ENCODE measurements around the gene DCX. TPM values are rescaled to one million over a fixed set of nuclear protein-coding genes. Genes with fewer than 3 reads are reported as not detected.

DCX gene
- total and polyA plus RNA-seq, 4 donors: 0.01 to 1.6 TPM; not detected in 2

- ATAC-seq (ENCODE audit: insufficient read depth, low FRiP score): no peak
- 57 to 79% methylated on average over 4 of the region's 4 CpGs for WGBS, 2 donors
- Histone ChIP-seq H3K36me3 (ENCODE audit: control insufficient read depth in 4 of 4, insufficient read depth in 4 of 4, low read length in 4 of 4) (no peaks in the 10 kb centered on the region), H3K27ac (ENCODE audit: low read depth in 1 of 2, low read length in 1 of 2) (no peak overlapping the region), H3K4me1 (ENCODE audit: control insufficient read depth in 5 of 5, insufficient read depth in 5 of 5, low read length in 5 of 5) (no peaks in the 10 kb centered on the region), H3K9ac (ENCODE audit: insufficient read depth in 1 of 2, low read length in 2 of 2) (no peak overlapping the region), H3K9me3 (ENCODE audit: control insufficient read depth in 4 of 4, insufficient read depth in 3 of 4, low read length in 3 of 4) (peaks cover 0 to 2% (median 0%) of the 10 kb centered on the region in 4 donors), H3K27me3 (ENCODE audit: control insufficient read depth in 3 of 3, insufficient read depth in 3 of 3, low read length in 2 of 3) (peaks cover 0 to 39% (median 11%) of the 10 kb centered on the region in 3 donors), H3K4me3 (no peak overlapping the region)
- no peak for TF ChIP-seq CTCF (IDR thresholded peaks at IDR 0.05; ENCODE audit: control extremely low read depth, extremely low read depth)
- no peak for DNase-seq
Measured at GRCh38 chrX:111338095-111338698, 73.8 kb downstream of the DCX start.

GRCh38 chrX:111337067-111337637 is 74.8 kb downstream of the DCX start:
- DNase-seq (no peak), ATAC-seq (ENCODE audit: insufficient read depth, low FRiP score) (no peak)
- Histone ChIP-seq H3K4me1 (ENCODE audit: control insufficient read depth in 5 of 5, insufficient read depth in 5 of 5, low read length in 5 of 5) (no peaks in the 10 kb centered on the region), H3K9ac (ENCODE audit: insufficient read depth in 1 of 2, low read length in 2 of 2) (no peak overlapping the region), H3K27me3 (ENCODE audit: control insufficient read depth in 3 of 3, insufficient read depth in 3 of 3, low read length in 2 of 3) (peaks cover 0 to 47% (median 13%) of the 10 kb centered on the region in 3 donors), H3K4me3 (no peak overlapping the region), H3K36me3 (ENCODE audit: control insufficient read depth in 4 of 4, insufficient read depth in 4 of 4, low read length in 4 of 4) (no peaks in the 10 kb centered on the region), H3K9me3 (ENCODE audit: control insufficient read depth in 4 of 4, insufficient read depth in 3 of 4, low read length in 3 of 4) (peaks cover 0 to 2% (median 0%) of the 10 kb centered on the region in 4 donors), H3K27ac (ENCODE audit: low read depth in 1 of 2, low read length in 1 of 2) (no peak overlapping the region)
- WGBS, 2 donors: 54 to 60% methylated on average over 2 of the region's 2 CpGs
- TF ChIP-seq CTCF (IDR thresholded peaks at IDR 0.05; ENCODE audit: control extremely low read depth, extremely low read depth): no peak

GRCh38 chrX:111336141-111336540 is 75.9 kb downstream of the DCX start:
- DNase-seq: no peak
- no peak for ATAC-seq (ENCODE audit: insufficient read depth, low FRiP score)
- H3K27me3 ChIP-seq (ENCODE audit: control insufficient read depth in 3 of 3, insufficient read depth in 3 of 3, low read length in 2 of 3): peaks cover 0 to 53% (median 13%) of the 10 kb centered on the region in 3 donors
- TF ChIP-seq CTCF (IDR thresholded peaks at IDR 0.05; ENCODE audit: control extremely low read depth, extremely low read depth): no peak
- peaks cover 0 to 2% (median 0%) of the 10 kb centered on the region in 4 donors for H3K9me3 ChIP-seq (ENCODE audit: control insufficient read depth in 4 of 4, insufficient read depth in 3 of 4, low read length in 3 of 4)
- WGBS, 2 donors: 72 to 73% methylated on average over 1 of the region's 1 CpG
- H3K9ac ChIP-seq (ENCODE audit: insufficient read depth in 1 of 2, low read length in 2 of 2): no peak overlapping the region
- no peak overlapping the region for H3K27ac ChIP-seq (ENCODE audit: low read depth in 1 of 2, low read length in 1 of 2)
- H3K36me3 ChIP-seq (ENCODE audit: control insufficient read depth in 4 of 4, insufficient read depth in 4 of 4, low read length in 4 of 4): no peaks in the 10 kb centered on the region
- no peaks in the 10 kb centered on the region for H3K4me1 ChIP-seq (ENCODE audit: control insufficient read depth in 5 of 5, insufficient read depth in 5 of 5, low read length in 5 of 5)
- no peak overlapping the region for H3K4me3 ChIP-seq

Data from lung (tissue), 12 donors.